Amniotic epithelial cell (primary cell): Measurements from ENCODE around the gene PAK5.

ENCODE experiments used
- DNase-seq: peaks from one replicate; pipeline ENCODE4 v3.0.0-alpha.2; 2010; ENCODE audit warnings: low read depth

Gene PAK5

DNA sequence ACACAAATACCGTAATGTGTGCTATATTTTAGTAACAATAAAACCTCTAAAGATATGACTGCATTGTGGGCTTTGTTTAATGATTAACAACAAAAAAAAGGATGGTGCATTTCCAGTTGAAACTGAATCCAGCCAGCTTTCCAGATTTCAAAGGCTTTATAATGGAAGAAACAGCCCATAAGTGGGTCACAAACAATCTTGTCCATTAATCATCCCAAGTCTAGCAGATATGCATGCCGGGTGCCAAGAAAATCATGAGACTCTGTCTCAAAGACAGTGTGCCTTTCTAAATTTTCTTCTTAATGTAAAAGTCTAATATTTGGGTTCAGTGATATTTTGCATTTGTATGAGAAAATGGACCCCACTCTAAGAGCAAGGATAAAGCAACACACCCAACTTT is 345.1 kb downstream of the PAK5 start:
- DNase-seq: no peak

DNA sequence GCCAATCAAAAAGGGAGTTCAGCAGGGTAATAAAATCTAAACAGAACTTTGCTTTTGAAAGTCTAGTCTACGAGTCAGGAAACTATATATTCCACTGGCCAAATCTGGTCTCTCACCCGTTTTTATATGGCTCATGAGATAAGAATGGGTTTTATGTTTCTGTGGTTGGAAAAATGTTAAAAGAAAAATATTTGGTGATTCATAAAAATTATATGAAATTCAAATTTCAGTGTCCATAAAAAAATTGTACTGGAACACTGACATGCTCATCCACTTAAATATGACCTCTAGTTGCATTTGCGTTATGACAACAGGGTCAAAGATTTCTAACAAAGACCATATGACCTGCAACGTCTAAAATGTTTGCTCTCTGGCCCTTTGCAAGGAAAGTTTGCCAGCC is 346.8 kb downstream of the PAK5 start:
- no peak for DNase-seq

DNA sequence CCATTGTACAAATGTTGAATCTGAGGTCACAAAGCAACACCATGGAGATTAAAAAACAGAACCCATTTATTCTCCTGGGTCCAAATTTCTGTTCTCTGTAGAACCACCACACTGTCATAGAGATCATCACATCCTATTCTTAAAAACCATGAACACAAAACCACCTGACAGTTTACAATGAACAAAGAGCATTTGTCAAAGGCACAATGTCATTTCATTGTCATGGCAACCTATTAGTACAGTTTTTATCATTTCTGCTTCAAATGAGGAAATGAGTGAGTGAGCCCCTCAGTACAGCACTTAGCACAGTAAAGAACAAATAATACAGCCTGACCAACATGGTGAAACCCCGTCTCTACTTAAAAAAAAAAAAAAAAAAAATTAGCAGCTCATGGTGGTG is 347.6 kb downstream of the PAK5 start:
- DNase-seq: no peak

DNA sequence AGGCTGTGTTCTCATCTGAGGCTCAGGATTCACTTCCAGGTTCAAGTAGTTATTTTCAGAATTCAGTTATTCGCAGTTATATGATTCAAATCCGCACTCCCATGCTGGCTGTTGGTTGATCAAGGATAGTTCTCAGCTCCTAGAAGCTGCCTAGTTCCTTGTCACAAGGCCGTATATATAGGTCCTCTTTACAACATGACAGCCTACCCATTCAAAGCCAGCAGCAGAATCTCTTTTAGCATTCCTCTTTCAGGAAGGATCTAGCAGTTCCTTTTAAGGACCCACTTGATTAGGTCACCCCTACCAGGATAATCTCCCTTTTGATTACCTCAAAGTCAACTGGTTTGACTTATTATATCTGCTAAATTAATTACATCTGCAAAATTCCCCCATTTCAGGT is 348.2 kb downstream of the PAK5 start:
- DNase-seq: no peak

DNA sequence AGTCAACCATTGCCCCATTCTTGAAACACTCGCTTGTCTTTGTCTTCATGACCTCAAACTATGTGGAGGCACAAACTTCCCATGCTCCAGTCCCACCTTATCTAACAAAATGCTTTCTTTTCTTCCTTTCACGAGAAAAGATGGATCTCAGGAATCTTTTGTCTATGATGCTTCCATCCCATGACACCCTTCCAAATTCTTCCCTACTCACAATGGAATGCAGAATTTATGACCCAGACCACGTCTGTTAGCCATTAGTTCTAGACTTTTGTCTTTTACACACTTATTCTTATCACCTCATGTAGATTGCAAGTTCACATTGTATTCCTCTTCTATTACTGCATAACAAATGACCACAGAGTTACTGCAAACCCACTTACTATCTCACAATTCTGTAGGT is 348.7 kb downstream of the PAK5 start:
- DNase-seq: no peak

DNA sequence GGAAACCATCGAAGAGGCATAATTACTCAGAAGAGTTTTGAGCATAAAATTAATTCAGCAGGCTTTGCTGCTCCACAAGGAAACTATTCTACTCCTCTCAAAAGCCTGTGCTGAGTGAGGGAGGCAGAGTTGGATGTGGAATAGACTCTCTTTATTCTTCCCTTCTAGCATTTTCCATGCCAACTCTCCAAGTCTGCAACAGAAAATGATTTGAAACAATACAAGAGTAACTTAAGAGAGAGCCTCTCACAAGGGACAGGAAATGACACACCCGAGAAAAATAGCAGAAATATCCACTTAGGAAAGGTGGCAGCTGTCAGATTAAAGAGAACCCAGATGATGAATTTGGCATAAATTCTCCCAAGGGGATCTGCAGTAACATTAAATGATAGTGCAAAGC is 350.8 kb downstream of the PAK5 start:
- no peak for DNase-seq
